Melanocyte of skin (primary cell): Measurements from ENCODE around the gene ZCCHC8. TPM values are rescaled to one million over a fixed set of nuclear protein-coding genes. Genes with fewer than 3 reads are reported as not detected.

Source experiments
- small RNA-seq, 2 donors: library from RNA; depleted of rRNA; stranded (forward); fragments of <200 nt; gene quantifications; one replicate each; pipeline ENCODE3, GENCODE V24; 2012
- total RNA-seq, 2 donors: library from RNA; depleted of rRNA; stranded (reverse); fragments of >200 nt; gene quantifications; 2 replicates each; pipeline ENCODE4 v1.2.3, GENCODE V29; 2012

Gene ZCCHC8
- total RNA-seq = 10 to 100 TPM; 12.7 to 16.0 TPM

GRCh38 chr12:122500685-122501488 lies at the start of gene ZCCHC8:
Gene ZCCHC8, minus strand, starts transcription at chr12:122500932. Its CDS starts 92 bp downstream, at chr12:122500840.

GRCh38 chr12:122526683-122527477 lies 26.1 kb upstream of the ZCCHC8 start, which contains the start of the genes KNTC1 and RSRC2:
Gene KNTC1, plus strand, starts transcription at chr12:122527249. Its CDS starts 2,815 bp downstream, at chr12:122530064.
Gene RSRC2, minus strand, starts transcription at chr12:122526936. Its CDS starts 83 bp downstream, at chr12:122526853.

DNA sequence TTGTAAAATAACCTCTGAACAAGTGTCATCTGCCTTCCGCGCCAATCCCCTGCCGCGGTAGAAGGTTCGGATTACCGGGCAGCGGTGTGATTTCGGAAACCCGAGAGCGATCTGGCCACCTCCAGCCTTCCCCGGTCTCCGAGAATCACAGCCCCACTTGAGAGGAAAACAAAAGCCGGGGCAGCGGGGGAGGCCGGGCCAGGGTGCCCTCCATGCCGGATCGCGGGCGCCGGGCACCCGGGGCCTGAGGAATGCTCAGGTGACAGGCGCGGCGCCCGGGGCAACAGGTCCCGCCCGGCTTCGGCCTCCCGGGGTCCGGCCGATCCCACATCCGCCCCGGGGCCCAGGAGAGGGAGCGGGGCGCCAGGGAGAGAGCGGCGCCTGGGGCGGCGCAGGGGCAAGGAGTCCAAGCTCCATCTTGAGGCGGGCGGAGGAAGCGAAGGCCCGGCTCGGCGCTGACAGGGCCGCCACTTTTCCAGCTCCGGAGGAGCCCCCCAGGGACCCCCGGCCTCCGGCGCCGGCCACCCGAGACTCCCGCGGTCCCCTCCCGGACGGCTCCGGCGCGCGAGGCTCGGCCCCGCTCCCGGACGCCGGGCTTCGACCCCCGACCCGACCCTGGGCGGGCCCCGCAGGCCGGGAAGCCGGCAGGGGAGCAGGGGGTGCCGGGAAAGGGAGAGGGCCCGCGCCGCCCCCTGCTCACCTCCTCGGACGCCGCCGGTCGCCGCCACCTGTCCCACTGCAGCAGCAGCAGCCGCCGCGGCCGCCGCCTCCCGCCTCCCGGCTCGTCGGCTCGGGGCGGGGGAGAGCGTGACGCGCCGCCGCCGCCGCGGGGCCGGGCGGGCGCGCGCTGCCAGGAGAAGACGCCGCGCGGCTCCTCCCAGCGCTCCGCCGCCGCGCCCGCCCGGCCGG lies 78.7 kb downstream of the ZCCHC8 start, which contains the start of gene CLIP1:
Gene CLIP1, minus strand, starts transcription at position 849 of the 909 bp plus-strand sequence. CDS start 42,217 bp downstream, outside the sequence.

Small RNAs within 50 kb of the gene (small RNA-seq; reads per million reads assigned to genes)
- gene RF00411 = 0 reads per million in 2 donors

Other genes starting within 250 kb of the ZCCHC8 start
- 10 to 100 TPM; 21.7 to 26.0 TPM for gene VPS33A, start 234.4 kb downstream of the ZCCHC8 start, total RNA-seq
- gene CLIP1, start 78.3 kb downstream of the ZCCHC8 start, total RNA-seq = 10 to 100 TPM; 59.3 to 80.5 TPM
- 10 to 100 TPM; 25.8 to 30.3 TPM for gene RSRC2, start 26.0 kb upstream of the ZCCHC8 start, total RNA-seq
- 10 to 100 TPM; 31.3 to 52.9 TPM for gene KNTC1, start 26.3 kb upstream of the ZCCHC8 start, total RNA-seq
- not detected for gene HCAR2, start 202.4 kb upstream of the ZCCHC8 start, total RNA-seq
- gene HCAR3, start 215.9 kb upstream of the ZCCHC8 start, total RNA-seq = not detected
- gene HCAR1, start 229.9 kb upstream of the ZCCHC8 start, total RNA-seq = under 1 TPM; under 0.01 to 0.33 TPM